GM19438 (cell line): Measurements from ENCODE around the gene DNAJB6.
A peak's percentile ranks its signal among the peaks of the same experiment; 100 is the strongest.
"Not testable (repeated sequence)": the region's sequence is repeated elsewhere in the genome, so short reads cannot be mapped to it uniquely, and the experiment has no call there.

Source experiments
- ATAC-seq: cut with Tn5 transposase; IDR thresholded peaks from one replicate; pipeline ENCODE4 v1.9.1; 2021; ENCODE audit warnings: low read depth; ENCODE audit not compliant: unreplicated experiment

Gene DNAJB6

GRCh38 chr7:157437519-157438061 is 100.8 kb downstream of the DNAJB6 start:
- no peak for ATAC-seq

- ATAC-seq = no peak
Observed at GRCh38 chr7:157438121-157439025, 101.6 kb downstream of the DNAJB6 start.

- no peak for ATAC-seq
Observed at GRCh38 chr7:157439149-157439548, 102.3 kb downstream of the DNAJB6 start.

- no peak for ATAC-seq
Observed at GRCh38 chr7:157439761-157440160, 103.0 kb downstream of the DNAJB6 start.

- ATAC-seq = no peak
Observed at GRCh38 chr7:157440346-157441022, 103.7 kb downstream of the DNAJB6 start.

DNA sequence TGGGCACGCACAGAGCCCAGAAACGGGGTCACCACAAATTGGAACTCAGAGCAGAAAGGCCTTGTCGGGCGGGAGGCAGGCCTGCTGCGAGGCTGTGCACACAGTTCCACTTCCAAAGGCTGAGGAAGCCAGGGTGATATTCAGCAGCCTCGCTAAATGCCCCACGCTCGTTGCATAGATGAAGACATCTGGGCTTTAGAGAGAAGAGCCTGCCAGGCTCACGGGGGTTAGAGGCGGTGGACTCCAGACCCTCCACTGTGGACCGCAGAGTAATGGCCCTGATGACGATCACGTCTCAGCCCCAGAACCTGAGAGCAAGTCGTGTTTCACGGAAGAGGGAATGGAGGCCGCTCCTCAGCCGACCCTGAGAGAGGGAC is 104.2 kb downstream of the DNAJB6 start:
- no peak for ATAC-seq

DNA sequence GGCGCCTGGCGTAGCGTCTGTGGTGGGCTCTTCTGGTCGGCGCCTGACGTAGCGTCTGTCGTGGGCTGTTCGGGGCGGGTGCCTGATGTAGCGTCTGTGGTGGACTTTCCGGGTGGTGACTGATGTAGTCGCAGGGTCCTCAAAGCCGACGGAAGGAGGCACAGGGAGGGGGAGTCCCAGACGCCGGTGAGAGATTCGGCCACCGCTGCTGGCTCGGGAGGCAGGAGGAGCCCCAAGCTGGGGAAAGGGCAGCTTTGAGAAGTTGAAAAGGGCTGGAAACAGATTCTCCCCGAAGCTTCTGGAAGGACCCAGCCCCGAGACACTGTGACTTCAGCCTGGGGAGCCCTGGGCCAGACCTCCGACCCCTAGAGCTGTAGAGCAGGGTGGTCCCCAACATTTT is 105.7 kb downstream of the DNAJB6 start:
- ATAC-seq = peak; percentile 59

- peak; percentile 73 for ATAC-seq
Observed at GRCh38 chr7:157442993-157443831, 106.4 kb downstream of the DNAJB6 start.

- ATAC-seq = no peak
Observed at GRCh38 chr7:157444011-157444842, 107.4 kb downstream of the DNAJB6 start.

DNA sequence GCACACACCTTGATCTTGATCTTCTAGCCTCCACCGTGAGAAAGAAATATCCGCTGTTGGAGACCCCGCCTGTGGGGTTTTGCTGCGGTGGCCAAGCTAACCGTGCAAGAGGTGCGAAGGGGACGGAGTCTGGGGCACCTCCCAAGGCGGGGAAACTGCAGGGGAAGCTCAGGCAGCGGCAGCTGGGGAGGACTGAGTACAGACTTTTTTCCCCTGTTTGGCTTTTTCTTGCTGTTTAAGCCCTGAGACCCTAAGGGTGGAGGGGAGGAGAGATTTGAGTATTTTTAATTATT is 108.0 kb downstream of the DNAJB6 start:
- ATAC-seq = no peak

GRCh38 chr7:157445246-157445955 is 108.6 kb downstream of the DNAJB6 start:
- no peak for ATAC-seq

- no peak for ATAC-seq
Observed at GRCh38 chr7:157445956-157446295, 109.1 kb downstream of the DNAJB6 start.

DNA sequence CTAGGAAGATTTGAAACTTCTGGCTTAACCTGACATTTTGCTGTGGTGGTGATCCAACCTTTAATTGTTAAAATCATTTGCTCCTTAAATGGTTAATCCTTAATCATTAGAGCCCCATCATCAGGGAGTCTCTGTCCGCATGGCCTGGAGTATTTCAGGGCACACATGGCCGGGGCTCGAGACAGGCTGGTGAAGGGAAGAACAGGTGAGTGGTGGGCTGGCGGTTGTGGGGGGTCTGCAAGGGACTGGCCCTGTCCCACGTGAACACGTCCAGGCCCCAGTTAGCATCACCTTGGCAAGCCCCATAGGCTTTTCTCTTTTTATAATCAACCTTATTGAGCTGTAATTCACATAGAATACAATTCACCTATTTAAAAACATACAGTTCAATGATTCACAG is 109.5 kb downstream of the DNAJB6 start:
- ATAC-seq = no peak

DNA sequence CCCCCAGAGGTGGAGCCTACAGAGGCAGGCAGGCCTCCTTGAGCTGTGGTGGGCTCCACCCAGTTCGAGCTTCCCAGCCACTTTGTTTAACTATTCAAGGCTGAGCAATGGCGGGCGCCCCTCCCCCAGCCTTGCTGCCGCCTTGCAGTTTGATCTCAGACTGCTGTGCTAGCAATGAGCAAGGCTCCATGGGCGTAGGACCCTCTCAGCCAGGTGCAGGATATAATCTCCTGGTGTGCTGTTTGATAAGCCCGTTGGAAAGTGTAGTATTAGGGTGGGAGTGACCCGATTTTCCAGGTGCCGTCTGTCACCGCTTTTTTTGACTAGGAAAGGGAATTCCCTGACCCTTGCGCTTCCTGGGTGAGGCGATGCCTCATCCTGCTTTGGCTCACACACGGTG is 117.2 kb downstream of the DNAJB6 start:
- not testable (repeated sequence) for ATAC-seq

- no peak for ATAC-seq
Observed at GRCh38 chr7:157457355-157458253, 120.8 kb downstream of the DNAJB6 start.

DNA sequence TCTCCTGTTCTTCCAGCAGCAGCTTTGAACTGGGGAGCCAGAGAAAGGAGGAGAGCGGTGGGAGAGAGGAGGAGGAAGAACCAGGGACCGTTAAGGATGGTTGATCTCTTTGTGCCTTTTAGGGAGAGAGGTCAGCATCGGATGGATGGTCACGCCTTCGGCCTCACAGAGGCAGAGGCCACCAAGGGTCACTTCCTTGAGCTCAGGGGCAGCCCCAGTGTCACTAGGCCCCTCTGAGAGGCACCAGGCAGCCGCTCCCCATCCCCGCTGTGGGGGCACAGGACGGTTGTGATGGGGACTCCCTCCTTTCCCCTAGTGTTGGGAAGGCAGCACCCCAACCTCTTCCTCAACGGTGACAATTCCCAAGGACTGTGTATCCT is 121.4 kb downstream of the DNAJB6 start:
- no peak for ATAC-seq

DNA sequence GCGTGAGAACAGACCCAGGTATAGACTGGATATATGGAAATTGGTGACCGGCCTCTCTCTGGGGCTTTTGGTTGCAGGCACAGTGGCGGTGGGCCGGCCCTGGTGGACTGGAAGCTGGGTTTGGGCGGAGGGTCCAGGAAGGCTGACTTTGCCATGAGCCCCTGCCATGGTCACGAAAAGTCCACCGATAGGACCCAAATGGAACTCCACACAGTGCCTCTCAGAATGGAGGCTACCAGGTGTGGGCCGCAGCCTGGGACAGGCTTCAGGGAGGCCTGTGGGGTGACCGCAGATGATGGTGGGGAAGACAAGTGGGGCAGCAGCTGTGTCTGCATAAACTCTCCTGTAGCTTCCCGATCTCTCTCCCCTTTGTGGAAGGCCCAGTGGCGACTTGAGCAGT is 123.2 kb downstream of the DNAJB6 start:
- ATAC-seq = no peak

- no peak for ATAC-seq
Observed at GRCh38 chr7:157460721-157461120, 123.9 kb downstream of the DNAJB6 start.
